Ascending aorta (tissue), 2 donors: Measurements from ENCODE around the gene MIOX. TPM values are rescaled to one million over a fixed set of nuclear protein-coding genes. Genes with fewer than 3 reads are reported as not detected.

Experiments
- DNase-seq, 2 donors: peaks; one replicate each; pipeline ENCODE4 v3.0.0-alpha.2; 2019; ENCODE audit warnings: low spot score in 2 of 2
- H3K27ac ChIP-seq, 2 donors: fragments of 200-600 bp; sonication (generic); one replicate each; pipeline ENCODE4 v1.5.1; 2016 to 2017; ENCODE audit warnings: mild to moderate bottlenecking in 1 of 2
- H3K27me3 ChIP-seq: fragments of 200-600 bp; sonication (generic); one replicate; pipeline ENCODE4 v1.5.1; 2017
- H3K36me3 ChIP-seq, 2 donors: fragments of 200-600 bp; sonication (generic); one replicate each; pipeline ENCODE4 v1.5.1; 2016
- H3K4me1 ChIP-seq, 2 donors: fragments of 200-600 bp; sonication (generic); one replicate each; pipeline ENCODE4 v1.5.1; 2016 to 2017; ENCODE audit warnings: mild to moderate bottlenecking in 1 of 2
- H3K4me3 ChIP-seq, 2 donors: fragments of 200-600 bp; sonication (generic); one replicate each; pipeline ENCODE4 v1.5.1; 2016 to 2017; ENCODE audit warnings: mild to moderate bottlenecking in 1 of 2
- H3K9me3 ChIP-seq, 2 donors: fragments of 200-600 bp; sonication (generic); one replicate each; pipeline ENCODE4 v1.5.1; 2016
- CTCF ChIP-seq, 3 experiments: fragments of 200-600 bp in 2 of 3; fragments of 450-650 bp in 1 of 3; sonication (generic) in 2 of 3; IDR thresholded peaks; one replicate each; pipeline ENCODE4 v1.5.1; 2016 to 2019; ENCODE audit warnings: antibody characterized with exemption in 3 of 3, mild to moderate bottlenecking in 1 of 3, moderate library complexity in 1 of 3
- intact Hi-C: fragments of 100-400 bp; cut with DNase I; formaldehyde crosslinking; loops from one replicate; pipeline ENCODE4 v1.15.1; 2023
- total RNA-seq: library from RNA; depleted of rRNA; stranded (reverse); fragments of >200 nt; gene quantifications from one replicate; pipeline ENCODE4 v1.1.0, GENCODE V29; 2016

MIOX gene
- total RNA-seq, 1 donor from 2014 or later: not detected

DNA sequence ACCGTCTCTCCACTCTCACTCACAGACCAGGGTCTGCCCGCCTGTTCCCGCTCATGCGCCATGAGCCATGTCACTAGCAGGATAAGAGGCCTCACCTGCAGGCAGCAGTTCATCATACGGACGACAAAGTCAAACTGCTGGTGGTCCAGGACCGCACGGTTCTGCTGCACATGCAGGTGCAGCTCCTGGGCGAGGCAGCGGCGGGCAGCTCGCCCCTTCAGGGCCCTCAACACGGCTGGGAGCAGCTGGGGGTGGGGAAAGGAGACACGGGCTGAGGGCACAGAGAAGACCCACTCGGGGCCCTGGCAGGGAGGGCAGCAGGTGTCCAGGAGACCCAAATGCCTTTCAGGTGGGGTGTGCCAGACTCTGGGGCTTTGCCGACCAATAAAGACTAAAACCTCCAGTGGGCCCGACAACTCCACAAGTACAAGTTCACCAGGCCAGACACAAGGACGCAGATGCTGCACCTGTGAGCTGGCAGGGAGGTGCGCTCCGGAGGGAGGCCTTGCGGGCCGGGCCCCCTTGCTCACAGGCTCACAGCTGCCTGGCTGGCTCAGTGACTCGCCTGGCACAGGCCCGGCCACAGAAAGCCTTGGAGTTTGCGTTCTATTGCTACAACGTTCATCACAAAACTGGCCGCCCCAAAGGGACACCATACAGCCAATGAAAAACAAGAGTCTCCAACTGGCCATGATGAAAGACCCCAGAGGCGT, 23.3 kb upstream of the MIOX start:
- Histone ChIP-seq H3K27ac (no peak overlapping the region), H3K4me3 (no peak overlapping the region), H3K9me3 (no peaks in the 10 kb centered on the region), H3K36me3 (peaks cover 97 to 98% of the 10 kb centered on the region in 2 donors), H3K4me1 (no peaks in the 10 kb centered on the region), H3K27me3 (no peaks in the 10 kb centered on the region)
- TF ChIP-seq CTCF (IDR thresholded peaks at IDR 0.05): no peak
- DNase-seq: no peak
- intact Hi-C loops: no loop called here

GRCh38 chr22:50464451-50464850, 22.2 kb upstream of the MIOX start:
- Histone ChIP-seq H3K36me3 (peaks cover 87% of the 10 kb centered on the region in 2 donors), H3K9me3 (no peaks in the 10 kb centered on the region), H3K4me3 (no peak overlapping the region), H3K27me3 (no peaks in the 10 kb centered on the region), H3K4me1 (no peaks in the 10 kb centered on the region), H3K27ac (no peak overlapping the region)
- intact Hi-C loops: no loop called here
- DNase-seq: no peak
- no peak for TF ChIP-seq CTCF (IDR thresholded peaks at IDR 0.05)

- Histone ChIP-seq H3K36me3 (peaks cover 78 to 79% of the 10 kb centered on the region in 2 donors), H3K27ac (no peak overlapping the region), H3K4me3 (no peak overlapping the region), H3K27me3 (no peaks in the 10 kb centered on the region), H3K4me1 (peaks cover 4% of the 10 kb centered on the region in 2 donors), H3K9me3 (no peaks in the 10 kb centered on the region)
- intact Hi-C loops: no loop called here
- no peak for DNase-seq
- TF ChIP-seq CTCF (IDR thresholded peaks at IDR 0.05): no peak
Observed at GRCh38 chr22:50465066-50465930, 21.4 kb upstream of the MIOX start.

GRCh38 chr22:50467341-50467740, 19.3 kb upstream of the MIOX start:
- TF ChIP-seq CTCF (IDR thresholded peaks at IDR 0.05): no peak
- Histone ChIP-seq H3K9me3 (no peaks in the 10 kb centered on the region), H3K4me1 (peaks cover 4 to 22% of the 10 kb centered on the region in 2 donors), H3K27me3 (no peaks in the 10 kb centered on the region), H3K36me3 (peaks cover 58% of the 10 kb centered on the region in 2 donors), H3K4me3 (no peak overlapping the region), H3K27ac (no peak overlapping the region)
- intact Hi-C loops: no loop called here
- no peak for DNase-seq

DNA sequence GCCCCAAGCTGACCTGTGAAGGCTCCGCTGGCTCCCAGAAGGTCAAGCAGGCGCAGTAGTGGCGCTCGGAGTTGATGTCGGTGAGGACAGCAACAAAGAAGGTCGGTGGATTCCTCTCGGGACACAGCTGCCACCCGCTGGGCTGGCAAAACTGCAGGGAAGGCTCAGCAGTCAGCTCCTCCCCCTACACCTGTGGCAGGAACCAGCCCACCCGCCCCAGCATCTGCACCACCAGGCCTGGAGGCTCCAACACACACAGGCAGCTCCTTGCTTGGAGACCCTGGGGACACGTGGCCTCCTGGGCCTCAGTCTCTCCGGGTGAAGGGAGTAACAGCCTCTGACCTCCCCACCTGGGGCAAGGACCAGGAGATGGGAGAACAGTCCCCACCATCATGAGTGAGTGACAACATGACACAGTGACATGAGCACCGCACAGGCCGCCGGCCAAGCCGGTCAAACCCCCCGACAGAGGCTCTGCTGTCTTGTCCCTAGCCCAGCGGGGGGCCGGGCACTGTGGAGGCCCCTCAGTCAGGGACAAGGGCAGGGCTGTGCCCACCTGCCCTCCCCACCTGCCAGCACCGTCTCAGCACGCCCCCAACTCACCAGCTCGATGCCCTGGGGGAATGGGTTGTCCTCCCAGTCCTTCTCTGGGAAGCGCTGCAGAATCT, 18.8 kb upstream of the MIOX start:
- H3K4me1 ChIP-seq: peaks cover 8 to 28% of the 10 kb centered on the region in 2 donors
- H3K27ac ChIP-seq: no peak overlapping the region
- H3K27me3 ChIP-seq: no peaks in the 10 kb centered on the region
- H3K4me3 ChIP-seq: no peak overlapping the region
- peaks cover 52 to 53% of the 10 kb centered on the region in 2 donors for H3K36me3 ChIP-seq
- intact Hi-C loops: no loop called here
- no peak for DNase-seq
- no peak for TF ChIP-seq CTCF (IDR thresholded peaks at IDR 0.05)
- H3K9me3 ChIP-seq: no peaks in the 10 kb centered on the region
